OCI-LY1 (cell line): Measurements from ENCODE around the gene SLC8A1.

Source experiments
- H2AFZ ChIP-seq: fragments of 200-600 bp; sonication (generic), shearing (Covaris generic); 2 replicates; pipeline ENCODE4 v1.6.0; 2014; ENCODE audit warnings: antibody characterized with exemption, mild to moderate bottlenecking, low read length
- H3F3A ChIP-seq: fragments of 200-600 bp; sonication (generic), shearing (Covaris generic); 2 replicates; pipeline ENCODE4 v1.6.0; 2014; ENCODE audit warnings: mild to moderate bottlenecking, antibody characterized with exemption, low read length, moderate library complexity; ENCODE audit not compliant: insufficient read depth
- H3K27ac ChIP-seq: fragments of 200-600 bp; sonication (generic); 2 replicates; pipeline ENCODE4 v1.5.1; 2014; ENCODE audit warnings: low read length, mixed run types, mild to moderate bottlenecking, low read depth; ENCODE audit not compliant: poor library complexity, severe bottlenecking
- H3K27me3 ChIP-seq: fragments of 200-600 bp; sonication (generic); 2 replicates; pipeline ENCODE4 v1.6.0; 2014; ENCODE audit warnings: antibody characterized with exemption, mild to moderate bottlenecking, low read length, moderate library complexity; ENCODE audit not compliant: insufficient read depth
- H3K36me3 ChIP-seq: fragments of 200-600 bp; sonication (generic); 2 replicates; pipeline ENCODE4 v1.6.1; 2014; ENCODE audit warnings: mild to moderate bottlenecking, antibody characterized with exemption, low read length, moderate library complexity, mixed read lengths; ENCODE audit not compliant: insufficient read depth
- H3K4me1 ChIP-seq: fragments of 200-600 bp; sonication (generic); 2 replicates; pipeline ENCODE4 v1.5.1; 2014; ENCODE audit warnings: mild to moderate bottlenecking, low read length, moderate library complexity; ENCODE audit not compliant: insufficient read depth, severe bottlenecking
- H3K4me2 ChIP-seq: fragments of 200-600 bp; sonication (generic), shearing (Covaris generic); 2 replicates; pipeline ENCODE4 v1.6.1; 2014; ENCODE audit warnings: low read length
- H3K4me3 ChIP-seq: fragments of 200-600 bp; sonication (generic); 2 replicates; pipeline ENCODE4 v1.5.1; 2014; ENCODE audit warnings: low read length, low read depth, mild to moderate bottlenecking, mixed read lengths; ENCODE audit not compliant: poor library complexity, severe bottlenecking
- H3K79me2 ChIP-seq: fragments of 200-600 bp; shearing (Covaris generic); 2 replicates; pipeline ENCODE4 v1.6.1; 2016; ENCODE audit warnings: mixed run types, low read length, mixed read lengths; ENCODE audit not compliant: insufficient read depth
- H3K9ac ChIP-seq: fragments of 200-600 bp; sonication (generic), shearing (Covaris generic); 2 replicates; pipeline ENCODE4 v1.6.1; 2014; ENCODE audit warnings: mild to moderate bottlenecking, low read length, mixed read lengths
- H3K9me2 ChIP-seq: fragments of 200-600 bp; sonication (generic), shearing (Covaris generic); 2 replicates; pipeline ENCODE4 v1.6.1; 2014; ENCODE audit warnings: low read depth, mild to moderate bottlenecking, low read length, mixed read lengths
- H3K9me3 ChIP-seq: fragments of 200-600 bp; shearing (Covaris generic); 2 replicates; pipeline ENCODE4 v1.6.1; 2014; ENCODE audit warnings: low read length, mixed read lengths
- H4K20me1 ChIP-seq: fragments of 200-600 bp; sonication (generic), shearing (Covaris generic); 2 replicates; pipeline ENCODE4 v1.6.0; 2016; ENCODE audit warnings: mild to moderate bottlenecking, low read length; ENCODE audit not compliant: insufficient read depth
- CTCF ChIP-seq: fragments of 200-600 bp; sonication (generic), shearing (Covaris generic); IDR thresholded peaks from 2 replicates; pipeline ENCODE4 v1.5.1; 2017; ENCODE audit warnings: mild to moderate bottlenecking, antibody characterized with exemption, low read length, moderate library complexity, mixed read lengths
- EZH2 ChIP-seq: fragments of 200-600 bp; sonication (generic), shearing (Covaris generic); IDR thresholded peaks from 2 replicates; pipeline ENCODE4 v1.8.0; 2017; ENCODE audit warnings: borderline replicate concordance, mixed run types, mild to moderate bottlenecking, antibody characterized with exemption, low read length, moderate library complexity, mixed read lengths

The SLC8A1 gene

GRCh38 chr2:40401896-40402295 lies 50.0 kb downstream of the SLC8A1 start:
- H3K79me2 ChIP-seq, result no peaks in the 10 kb centered on the region
- no peaks in the 10 kb centered on the region for H3K4me1 ChIP-seq
- no peaks in the 10 kb centered on the region for H3K9me2 ChIP-seq
- H4K20me1 ChIP-seq, result no peaks in the 10 kb centered on the region
- H2AFZ ChIP-seq, result no peak overlapping the region
- no peak overlapping the region for H3K4me2 ChIP-seq
- no peak overlapping the region for H3K27ac ChIP-seq
- no peak overlapping the region for H3K4me3 ChIP-seq
- no peaks in the 10 kb centered on the region for H3F3A ChIP-seq
- no peaks in the 10 kb centered on the region for H3K9me3 ChIP-seq
- no peak overlapping the region for H3K9ac ChIP-seq
- no peaks in the 10 kb centered on the region for H3K27me3 ChIP-seq
- no peaks in the 10 kb centered on the region for H3K36me3 ChIP-seq
- TF ChIP-seq EZH2, result no peak
- TF ChIP-seq CTCF, result no peak

- H3F3A ChIP-seq, result no peaks in the 10 kb centered on the region
- TF ChIP-seq EZH2 (no peak), CTCF (no peak)
- no peak overlapping the region for H3K4me3 ChIP-seq
- H3K9me3 ChIP-seq, result no peaks in the 10 kb centered on the region
- no peaks in the 10 kb centered on the region for H4K20me1 ChIP-seq
- no peaks in the 10 kb centered on the region for H3K4me1 ChIP-seq
- no peak overlapping the region for H3K27ac ChIP-seq
- no peaks in the 10 kb centered on the region for H3K9me2 ChIP-seq
- no peaks in the 10 kb centered on the region for H3K27me3 ChIP-seq
- no peak overlapping the region for H3K4me2 ChIP-seq
- no peaks in the 10 kb centered on the region for H3K36me3 ChIP-seq
- H3K9ac ChIP-seq, result no peak overlapping the region
- no peak overlapping the region for H2AFZ ChIP-seq
- no peaks in the 10 kb centered on the region for H3K79me2 ChIP-seq
Observed at GRCh38 chr2:40400336-40400953, 51.4 kb downstream of the SLC8A1 start.

GRCh38 chr2:40397765-40398164 lies 54.1 kb downstream of the SLC8A1 start:
- H3K4me2 ChIP-seq, result no peak overlapping the region
- no peak for TF ChIP-seq EZH2
- no peak for TF ChIP-seq CTCF
- H3F3A ChIP-seq, result no peaks in the 10 kb centered on the region
- no peak overlapping the region for H3K9ac ChIP-seq
- H3K9me3 ChIP-seq, result no peaks in the 10 kb centered on the region
- no peak overlapping the region for H3K27ac ChIP-seq
- no peaks in the 10 kb centered on the region for H3K79me2 ChIP-seq
- no peaks in the 10 kb centered on the region for H3K4me1 ChIP-seq
- no peak overlapping the region for H2AFZ ChIP-seq
- H4K20me1 ChIP-seq, result no peaks in the 10 kb centered on the region
- H3K9me2 ChIP-seq, result no peaks in the 10 kb centered on the region
- H3K4me3 ChIP-seq, result no peak overlapping the region
- no peaks in the 10 kb centered on the region for H3K36me3 ChIP-seq
- no peaks in the 10 kb centered on the region for H3K27me3 ChIP-seq
